H9 (cell line): Measurements from ENCODE around the gene GPATCH3. TPM values are rescaled to one million over a fixed set of nuclear protein-coding genes. Genes with fewer than 3 reads are reported as not detected.
"Not testable (repeated sequence)": the region's sequence is repeated elsewhere in the genome, so short reads cannot be mapped to it uniquely, and the experiment has no call there.

Experiments used
- DNase-seq: peaks from one replicate; pipeline ENCODE4 v3.0.0-alpha.2; 2017
- H2AFZ ChIP-seq: one replicate; pipeline ENCODE4 v1.6.1; 2013; ENCODE audit warnings: mild to moderate bottlenecking, low read length, control low read depth, moderate library complexity
- H2AK5ac ChIP-seq: 2 replicates; pipeline ENCODE4 v1.6.1; 2013; ENCODE audit warnings: low read length, control low read depth, mixed read lengths; ENCODE audit not compliant: insufficient read length
- H2BK120ac ChIP-seq: one replicate; pipeline ENCODE4 v1.6.1; 2013; ENCODE audit warnings: low read depth, mild to moderate bottlenecking, low read length, control low read depth, inconsistent platforms; ENCODE audit not compliant: poor library complexity, severe bottlenecking
- H2BK12ac ChIP-seq: 2 replicates; pipeline ENCODE4 v1.6.1; 2013; ENCODE audit warnings: low read length, control low read depth, mixed read lengths, low read depth; ENCODE audit not compliant: insufficient read length
- H2BK15ac ChIP-seq: 2 replicates; pipeline ENCODE4 v1.6.1; 2013; ENCODE audit warnings: low read depth, low read length, control low read depth
- H2BK20ac ChIP-seq: one replicate; pipeline ENCODE4 v1.6.1; 2013; ENCODE audit warnings: low read depth, mild to moderate bottlenecking, low read length, control low read depth, inconsistent platforms; ENCODE audit not compliant: poor library complexity, severe bottlenecking
- H2BK5ac ChIP-seq: 2 replicates; pipeline ENCODE4 v1.6.1; 2013; ENCODE audit warnings: low read length, control low read depth, mixed read lengths; ENCODE audit not compliant: insufficient read length
- H3K14ac ChIP-seq: 2 replicates; pipeline ENCODE4 v1.6.1; 2013; ENCODE audit warnings: low read length, control low read depth; ENCODE audit not compliant: insufficient read depth
- H3K18ac ChIP-seq: 2 replicates; pipeline ENCODE4 v1.6.1; 2013; ENCODE audit warnings: low read depth, mild to moderate bottlenecking, mixed read lengths, low read length, control low read depth; ENCODE audit not compliant: insufficient read length
- H3K23ac ChIP-seq: 2 replicates; pipeline ENCODE4 v1.6.1; 2013; ENCODE audit warnings: low read length, control low read depth, mixed read lengths, low read depth; ENCODE audit not compliant: insufficient read length
- H3K23me2 ChIP-seq: 2 replicates; pipeline ENCODE4 v1.6.1; 2013; ENCODE audit warnings: low read depth, mild to moderate bottlenecking, mixed read lengths, low read length, control low read depth; ENCODE audit not compliant: insufficient read length, poor library complexity, severe bottlenecking
- H3K27ac ChIP-seq: 2 replicates; pipeline ENCODE4 v1.5.1; 2013; ENCODE audit warnings: low read length, control low read depth, mixed read lengths, low read depth; ENCODE audit not compliant: insufficient read length
- H3K27me3 ChIP-seq: 2 replicates; pipeline ENCODE4 v1.6.1; 2013; ENCODE audit warnings: low read length, control low read depth, inconsistent platforms; ENCODE audit not compliant: insufficient read depth
- H3K4ac ChIP-seq: 2 replicates; pipeline ENCODE4 v1.6.1; 2013; ENCODE audit warnings: low read depth, mild to moderate bottlenecking, control low read depth, inconsistent platforms, low read length, moderate library complexity
- H3K4me1 ChIP-seq: 2 replicates; pipeline ENCODE4 v1.6.1; 2013; ENCODE audit warnings: low read length, control low read depth, inconsistent platforms; ENCODE audit not compliant: insufficient read depth
- H3K4me2 ChIP-seq: 2 replicates; pipeline ENCODE4 v1.6.1; 2013; ENCODE audit warnings: low read length, control low read depth, mixed read lengths; ENCODE audit not compliant: insufficient read length, insufficient read depth
- H3K56ac ChIP-seq: 2 replicates; pipeline ENCODE4 v1.6.1; 2013; ENCODE audit warnings: low read depth, mild to moderate bottlenecking, mixed read lengths, low read length, control low read depth; ENCODE audit not compliant: insufficient read length
- H3K79me1 ChIP-seq: 2 replicates; pipeline ENCODE4 v1.6.1; 2013; ENCODE audit warnings: low read depth, mild to moderate bottlenecking, moderate library complexity, low read length, control low read depth, inconsistent platforms; ENCODE audit not compliant: insufficient read depth, poor library complexity, severe bottlenecking
- H3K79me2 ChIP-seq: 2 replicates; pipeline ENCODE4 v1.6.1; 2013; ENCODE audit warnings: low read length, control low read depth, inconsistent platforms; ENCODE audit not compliant: insufficient read depth
- H3K9ac ChIP-seq: 2 replicates; pipeline ENCODE4 v1.6.1; 2013; ENCODE audit warnings: low read length, control low read depth, mixed read lengths; ENCODE audit not compliant: insufficient read length; ENCODE audit errors: extremely low read depth
- H3K9me3 ChIP-seq: one replicate; pipeline ENCODE4 v1.6.1; 2013; ENCODE audit warnings: low read depth, low read length, inconsistent platforms; ENCODE audit not compliant: control insufficient read depth
- H3T11ph ChIP-seq: one replicate; pipeline ENCODE4 v1.6.1; 2013; ENCODE audit warnings: mild to moderate bottlenecking, low read length, control low read depth, inconsistent platforms
- H4K20me1 ChIP-seq: one replicate; pipeline ENCODE4 v1.6.1; 2013; ENCODE audit not compliant: control insufficient read depth, insufficient read length, insufficient read depth
- H4K5ac ChIP-seq: 2 replicates; pipeline ENCODE4 v1.6.1; 2013; ENCODE audit warnings: low read depth, mild to moderate bottlenecking, mixed read lengths, low read length, control low read depth; ENCODE audit not compliant: insufficient read length
- H4K8ac ChIP-seq: replicated peaks from 2 replicates; pipeline ENCODE4 v1.6.1; 2013; ENCODE audit warnings: low read length, control low read depth, mixed read lengths, low read depth; ENCODE audit not compliant: insufficient read length
- H4K91ac ChIP-seq: 2 replicates; pipeline ENCODE4 v1.6.1; 2013; ENCODE audit warnings: low read depth, mild to moderate bottlenecking, moderate library complexity, mixed read lengths, low read length, control low read depth; ENCODE audit not compliant: insufficient read length
- H3K27ac Mint-ChIP-seq, 3 experiments: 2 replicates in 2 of 3; 3 replicates in 1 of 3; pipeline ENCODE4 v1.8.0; 2020 to 2021; ENCODE audit warnings: mixed read lengths in 3 of 3, mild to moderate bottlenecking in 1 of 3, moderate library complexity in 1 of 3
- H3K27me3 Mint-ChIP-seq: 2 replicates; pipeline ENCODE4 v1.8.0; 2021; ENCODE audit warnings: low read depth, mild to moderate bottlenecking, moderate library complexity, mixed read lengths
- H3K36me3 Mint-ChIP-seq, 3 experiments: 2 replicates in 2 of 3; 3 replicates in 1 of 3; pipeline ENCODE4 v1.8.0; 2020 to 2021; ENCODE audit warnings: low read depth in 3 of 3, mixed read lengths in 3 of 3; ENCODE audit not compliant: insufficient read depth in 1 of 3
- H3K4me1 Mint-ChIP-seq, 2 experiments: 2 replicates each; pipeline ENCODE4 v1.8.0; 2020; ENCODE audit warnings: mixed read lengths in 2 of 2
- H3K4me3 Mint-ChIP-seq, 2 experiments: 2 replicates in 1 of 2; 3 replicates in 1 of 2; pipeline ENCODE4 v1.8.0; 2020 to 2021; ENCODE audit warnings: mild to moderate bottlenecking in 2 of 2, mixed read lengths in 2 of 2, moderate library complexity in 1 of 2
- H3K9me3 Mint-ChIP-seq, 2 experiments: 2 replicates in 1 of 2; 3 replicates in 1 of 2; pipeline ENCODE4 v1.8.0; 2020; ENCODE audit warnings: mild to moderate bottlenecking in 2 of 2, mixed read lengths in 2 of 2, moderate library complexity in 1 of 2
- WGBS: extraction: QIAGEN DNeasy Blood & Tissue Kit; methylation state at CpG from one replicate; pipeline ENCODE4 v1.1.7; 2013; ENCODE audit warnings: missing lambda C conversion rate, low lambda C conversion rate, mixed read lengths; ENCODE audit not compliant: insufficient read length; ENCODE audit errors: extremely low coverage; 5-methylcytosine and 5-hydroxymethylcytosine counted together
- total RNA-seq: library from RNA; stranded (reverse); gene quantifications from 2 replicates; pipeline ENCODE4 v1.2.1, GENCODE V29; 2021
- TF ChIP-seq, protein P1 (sequence below): fragments of 200-600 bp; sonication (generic); conservative IDR thresholded peaks from 3 replicates; pipeline ENCODE4 v1.8.0; 2021; ENCODE audit warnings: antibody characterized with exemption, mild to moderate bottlenecking

The GPATCH3 gene
- total RNA-seq, 1 experiment from 2014 or later: 19.4 TPM

DNA sequence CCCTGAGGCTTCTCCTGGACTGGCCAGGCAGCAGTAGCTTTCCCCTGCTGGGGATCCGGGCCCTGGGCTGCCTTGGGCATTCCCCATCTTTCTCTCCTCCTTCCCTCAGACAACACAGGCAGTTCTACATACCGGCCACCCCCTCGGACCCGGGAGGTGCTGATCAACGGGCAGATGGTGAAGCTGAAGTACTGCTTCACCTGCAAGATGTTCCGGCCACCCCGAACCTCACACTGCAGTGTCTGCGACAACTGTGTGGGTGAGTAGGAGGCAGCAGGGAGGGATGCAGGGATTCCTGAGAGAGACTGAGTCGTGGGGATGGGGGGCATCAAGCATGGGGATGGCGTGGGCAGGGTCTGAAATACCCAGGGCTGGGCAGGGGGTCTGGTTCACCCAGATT lies 51.8 kb downstream of the GPATCH3 start:
- H4K91ac ChIP-seq: no peak overlapping the region
- H3K9me3 ChIP-seq: no peaks in the 10 kb centered on the region
- H2BK5ac ChIP-seq: no peak overlapping the region
- no peak overlapping the region; the same call in 1 of the 2 replicates for H3K14ac ChIP-seq
- H4K5ac ChIP-seq: no peak overlapping the region
- no peaks in the 10 kb centered on the region for H3K27me3 ChIP-seq
- H2BK120ac ChIP-seq: no peak overlapping the region
- H3K4me1 ChIP-seq: no peaks in the 10 kb centered on the region
- H3K4me3 Mint-ChIP-seq: no peak overlapping the region
- no peak overlapping the region for H3K9ac ChIP-seq
- no peak overlapping the region for H2AK5ac ChIP-seq
- H2AFZ ChIP-seq: no peak overlapping the region
- TF ChIP-seq, protein P1, sequence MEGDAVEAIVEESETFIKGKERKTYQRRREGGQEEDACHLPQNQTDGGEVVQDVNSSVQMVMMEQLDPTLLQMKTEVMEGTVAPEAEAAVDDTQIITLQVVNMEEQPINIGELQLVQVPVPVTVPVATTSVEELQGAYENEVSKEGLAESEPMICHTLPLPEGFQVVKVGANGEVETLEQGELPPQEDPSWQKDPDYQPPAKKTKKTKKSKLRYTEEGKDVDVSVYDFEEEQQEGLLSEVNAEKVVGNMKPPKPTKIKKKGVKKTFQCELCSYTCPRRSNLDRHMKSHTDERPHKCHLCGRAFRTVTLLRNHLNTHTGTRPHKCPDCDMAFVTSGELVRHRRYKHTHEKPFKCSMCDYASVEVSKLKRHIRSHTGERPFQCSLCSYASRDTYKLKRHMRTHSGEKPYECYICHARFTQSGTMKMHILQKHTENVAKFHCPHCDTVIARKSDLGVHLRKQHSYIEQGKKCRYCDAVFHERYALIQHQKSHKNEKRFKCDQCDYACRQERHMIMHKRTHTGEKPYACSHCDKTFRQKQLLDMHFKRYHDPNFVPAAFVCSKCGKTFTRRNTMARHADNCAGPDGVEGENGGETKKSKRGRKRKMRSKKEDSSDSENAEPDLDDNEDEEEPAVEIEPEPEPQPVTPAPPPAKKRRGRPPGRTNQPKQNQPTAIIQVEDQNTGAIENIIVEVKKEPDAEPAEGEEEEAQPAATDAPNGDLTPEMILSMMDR: no peak
- H3K4me1 Mint-ChIP-seq: peaks cover 7% of the 10 kb centered on the region in 2 experiments
- no peaks in the 10 kb centered on the region for H3K79me1 ChIP-seq
- H3K56ac ChIP-seq: peak overlapping the region; percentile 30
- 0 out of 7 replicates have a peak overlapping the region, but pooled peaks of 1 of the 3 experiments have one; percentile 4 for H3K27ac Mint-ChIP-seq
- H3K36me3 Mint-ChIP-seq: peaks cover 23 to 70% (median 52%) of the 10 kb centered on the region in 3 experiments; a peak in 6 of 7 replicates
- no peak overlapping the region for H3K4me2 ChIP-seq
- no peaks in the 10 kb centered on the region for H3K79me2 ChIP-seq
- no peak for DNase-seq
- H3T11ph ChIP-seq: no peak overlapping the region
- no peak overlapping the region for H2BK15ac ChIP-seq
- WGBS: no CpG with 5 or more reads among the region's 10 CpGs
- no peaks in the 10 kb centered on the region for H4K20me1 ChIP-seq
- no peak overlapping the region for H3K23ac ChIP-seq
- no peak overlapping the region for H2BK20ac ChIP-seq
- H3K23me2 ChIP-seq: no peaks in the 10 kb centered on the region
- H3K4ac ChIP-seq: no peak overlapping the region
- H2BK12ac ChIP-seq: no peak overlapping the region
- no peak overlapping the region for H3K27ac ChIP-seq
- no peaks in the 10 kb centered on the region for H3K27me3 Mint-ChIP-seq
- no peak overlapping the region for H3K18ac ChIP-seq
- H3K9me3 Mint-ChIP-seq: no peaks in the 10 kb centered on the region
- no peak overlapping the region for H4K8ac ChIP-seq

DNA sequence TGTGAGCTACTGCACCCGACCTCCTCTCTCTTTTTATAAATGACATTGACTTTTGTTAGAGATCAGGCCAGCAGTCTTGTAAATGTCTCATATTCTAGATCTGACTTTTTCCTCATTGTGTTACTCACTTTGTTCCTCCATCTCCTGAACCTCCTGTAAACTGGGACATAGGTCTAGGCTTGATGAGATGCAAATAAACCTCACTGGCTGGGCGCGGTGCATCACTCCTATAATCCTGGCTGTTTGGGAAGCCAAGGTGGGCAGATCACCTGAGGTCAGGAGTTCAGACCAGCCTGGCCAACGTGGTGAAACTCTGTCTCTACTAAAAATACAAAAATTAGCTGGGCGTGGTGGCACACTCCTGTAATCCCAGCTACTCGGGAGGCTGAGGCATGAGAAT lies 52.4 kb downstream of the GPATCH3 start:
- H3K9me3 ChIP-seq, H2AK5ac ChIP-seq, H2BK5ac ChIP-seq, H3K4ac ChIP-seq, H3K9ac ChIP-seq, H3T11ph ChIP-seq, H2BK12ac ChIP-seq, H2BK15ac ChIP-seq, H4K8ac ChIP-seq, H3K4me3 Mint-ChIP-seq, H3K4me1 Mint-ChIP-seq, H4K91ac ChIP-seq, H3K27ac Mint-ChIP-seq, H3K79me2 ChIP-seq, H3K23me2 ChIP-seq, H3K27me3 ChIP-seq, H3K79me1 ChIP-seq, H2AFZ ChIP-seq, H3K9me3 Mint-ChIP-seq, H3K4me2 ChIP-seq, H4K5ac ChIP-seq, H3K18ac ChIP-seq, H3K4me1 ChIP-seq, H3K27ac ChIP-seq, H3K56ac ChIP-seq, H4K20me1 ChIP-seq, H2BK20ac ChIP-seq, DNase-seq, H2BK120ac ChIP-seq, H3K23ac ChIP-seq, H3K14ac ChIP-seq, H3K27me3 Mint-ChIP-seq: not testable (repeated sequence)
- no CpG with 5 or more reads among the region's 6 CpGs for WGBS
- H3K36me3 Mint-ChIP-seq: peaks cover 19 to 68% (median 46%) of the 10 kb centered on the region in 3 experiments; a peak in 6 of 7 replicates
